Immature natural killer cell (primary cell): Measurements from ENCODE around the gene SLC5A9. TPM values are rescaled to one million over a fixed set of nuclear protein-coding genes. Genes with fewer than 3 reads are reported as not detected.

Experiments
- DNase-seq, 3 donors: peaks; one replicate each; pipeline ENCODE4 v3.0.0; 2022; ENCODE audit warnings: mixed read lengths in 1 of 3
- H3K27ac Mint-ChIP-seq, 6 donors: one replicate each; pipeline ENCODE4 v1.8.0; 2020; ENCODE audit warnings: mixed read lengths in 6 of 6, mild to moderate bottlenecking in 5 of 6, inconsistent platforms in 4 of 6, moderate library complexity in 3 of 6
- H3K27me3 Mint-ChIP-seq, 3 donors: one replicate each; pipeline ENCODE4 v1.8.0; 2020 to 2021; ENCODE audit warnings: low read depth in 3 of 3, mild to moderate bottlenecking in 3 of 3, mixed read lengths in 3 of 3, moderate library complexity in 3 of 3, inconsistent platforms in 1 of 3
- H3K36me3 Mint-ChIP-seq, 3 donors: one replicate each; pipeline ENCODE4 v1.8.0; 2020; ENCODE audit warnings: mixed read lengths in 3 of 3, inconsistent platforms in 2 of 3, mild to moderate bottlenecking in 2 of 3
- H3K4me1 Mint-ChIP-seq, 2 donors: one replicate each; pipeline ENCODE4 v1.8.0; 2020; ENCODE audit warnings: inconsistent platforms in 2 of 2, mild to moderate bottlenecking in 2 of 2, mixed read lengths in 2 of 2, moderate library complexity in 1 of 2
- H3K4me3 Mint-ChIP-seq, 5 donors: one replicate each; pipeline ENCODE4 v1.8.0; 2020; ENCODE audit warnings: mild to moderate bottlenecking in 5 of 5, mixed read lengths in 5 of 5, inconsistent platforms in 3 of 5, moderate library complexity in 3 of 5
- H3K9me3 Mint-ChIP-seq, 6 donors: one replicate each; pipeline ENCODE4 v1.8.0; 2020; ENCODE audit warnings: mild to moderate bottlenecking in 6 of 6, mixed read lengths in 6 of 6, inconsistent platforms in 4 of 6, moderate library complexity in 3 of 6
- polyA plus RNA-seq, 3 donors: library from polyadenylated mRNA; unstranded; fragments of 300-500 nt; fragmentation: Illumina TruSeq; gene quantifications; one replicate each; pipeline ENCODE4 v1.2.3, GENCODE V29; 2021

Gene SLC5A9
- polyA plus RNA-seq, 3 donors from 2014 or later: not detected

- Mint-ChIP-seq H3K9me3 (peaks cover 0 to 2% (median 0%) of the 10 kb centered on the region in 6 donors), H3K4me1 (no peaks in the 10 kb centered on the region), H3K27me3 (peaks cover 0 to 9% (median 2%) of the 10 kb centered on the region in 3 donors), H3K27ac (no peak overlapping the region), H3K4me3 (no peak overlapping the region), H3K36me3 (no peaks in the 10 kb centered on the region)
- peak; percentile 30 to 44 (median 39) for DNase-seq
Measured at GRCh38 chr1:48236716-48237470, 14.4 kb downstream of the SLC5A9 start.

GRCh38 chr1:48242141-48242736, 19.7 kb downstream of the SLC5A9 start:
- Mint-ChIP-seq H3K4me3 (no peak overlapping the region), H3K4me1 (peaks cover 9 to 18% of the 10 kb centered on the region in 2 donors), H3K27me3 (peaks cover 0 to 9% (median 2%) of the 10 kb centered on the region in 3 donors), H3K36me3 (no peaks in the 10 kb centered on the region), H3K27ac (no peak overlapping the region), H3K9me3 (peaks cover 0 to 2% (median 0%) of the 10 kb centered on the region in 6 donors)
- DNase-seq: no peak

GRCh38 chr1:48245106-48245505, 22.6 kb downstream of the SLC5A9 start:
- Mint-ChIP-seq H3K4me1 (peaks cover 16 to 45% of the 10 kb centered on the region in 2 donors), H3K36me3 (no peaks in the 10 kb centered on the region), H3K27me3 (peaks cover 0 to 3% (median 0%) of the 10 kb centered on the region in 3 donors), H3K4me3 (peak overlapping the region in 3 of 5 donors; percentile 1 to 25 (median 9)), H3K9me3 (peaks cover 0 to 1% (median 0%) of the 10 kb centered on the region in 6 donors), H3K27ac (peak overlapping the region in 2 of 6 donors; percentile 5 to 47)
- no peak for DNase-seq

- H3K9me3 Mint-ChIP-seq: no peaks in the 10 kb centered on the region
- DNase-seq: no peak
- H3K27me3 Mint-ChIP-seq: no peaks in the 10 kb centered on the region
- H3K36me3 Mint-ChIP-seq: no peaks in the 10 kb centered on the region
- H3K4me3 Mint-ChIP-seq: no peak overlapping the region
- peaks cover 30 to 62% of the 10 kb centered on the region in 2 donors for H3K4me1 Mint-ChIP-seq
- H3K27ac Mint-ChIP-seq: peak overlapping the region in 2 of 6 donors; percentile 5 to 42
Measured at GRCh38 chr1:48246727-48247126, 24.2 kb downstream of the SLC5A9 start.

- Mint-ChIP-seq H3K4me3 (no peak overlapping the region), H3K4me1 (peaks cover 46 to 78% of the 10 kb centered on the region in 2 donors), H3K36me3 (no peaks in the 10 kb centered on the region), H3K27me3 (no peaks in the 10 kb centered on the region), H3K9me3 (no peaks in the 10 kb centered on the region), H3K27ac (no peak overlapping the region)
- no peak for DNase-seq
Measured at GRCh38 chr1:48248356-48248755, 25.8 kb downstream of the SLC5A9 start.

DNA sequence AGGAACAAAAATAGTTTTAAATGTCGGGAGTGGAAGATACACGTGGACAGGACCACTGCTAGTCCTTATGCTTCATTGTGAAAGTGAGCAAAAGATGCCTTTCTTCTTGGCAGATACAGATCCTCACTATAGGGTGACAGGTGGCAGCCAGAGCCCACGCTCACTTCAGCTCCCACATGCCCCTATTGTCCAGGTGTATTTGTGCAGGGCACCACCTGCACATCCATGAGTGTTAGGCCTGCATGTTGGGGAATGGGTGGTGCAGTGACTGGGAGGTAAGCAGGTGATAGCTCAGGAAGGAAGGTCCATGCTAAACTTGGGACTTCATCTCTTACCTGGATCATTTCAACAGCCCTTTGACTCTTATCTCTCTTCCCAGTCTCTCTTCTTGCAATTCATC, 27.4 kb downstream of the SLC5A9 start:
- no peak for DNase-seq
- Mint-ChIP-seq H3K27me3 (peaks cover 0 to 1% (median 0%) of the 10 kb centered on the region in 3 donors), H3K4me1 (peaks cover 49 to 81% of the 10 kb centered on the region in 2 donors), H3K27ac (peak overlapping the region in 1 of 6 donors; percentile 28), H3K4me3 (no peak overlapping the region), H3K36me3 (no peaks in the 10 kb centered on the region), H3K9me3 (no peaks in the 10 kb centered on the region)

GRCh38 chr1:48250572-48250971, 28.1 kb downstream of the SLC5A9 start:
- H3K9me3 Mint-ChIP-seq: no peaks in the 10 kb centered on the region
- peaks cover 0 to 1% (median 0%) of the 10 kb centered on the region in 3 donors for H3K27me3 Mint-ChIP-seq
- no peaks in the 10 kb centered on the region for H3K36me3 Mint-ChIP-seq
- H3K4me1 Mint-ChIP-seq: peaks cover 44 to 75% of the 10 kb centered on the region in 2 donors
- DNase-seq: no peak
- peak overlapping the region in 2 of 6 donors; percentile 3 to 62 for H3K27ac Mint-ChIP-seq
- H3K4me3 Mint-ChIP-seq: no peak overlapping the region

GRCh38 chr1:48251323-48251722, 28.8 kb downstream of the SLC5A9 start:
- Mint-ChIP-seq H3K36me3 (no peaks in the 10 kb centered on the region), H3K4me3 (peak overlapping the region; percentile 45 to 63 (median 57)), H3K4me1 (peaks cover 44 to 71% of the 10 kb centered on the region in 2 donors), H3K9me3 (no peaks in the 10 kb centered on the region), H3K27ac (peak overlapping the region; percentile 27 to 86 (median 73)), H3K27me3 (peaks cover 0 to 2% (median 1%) of the 10 kb centered on the region in 3 donors)
- peak; percentile 36 to 57 (median 57) for DNase-seq

DNA sequence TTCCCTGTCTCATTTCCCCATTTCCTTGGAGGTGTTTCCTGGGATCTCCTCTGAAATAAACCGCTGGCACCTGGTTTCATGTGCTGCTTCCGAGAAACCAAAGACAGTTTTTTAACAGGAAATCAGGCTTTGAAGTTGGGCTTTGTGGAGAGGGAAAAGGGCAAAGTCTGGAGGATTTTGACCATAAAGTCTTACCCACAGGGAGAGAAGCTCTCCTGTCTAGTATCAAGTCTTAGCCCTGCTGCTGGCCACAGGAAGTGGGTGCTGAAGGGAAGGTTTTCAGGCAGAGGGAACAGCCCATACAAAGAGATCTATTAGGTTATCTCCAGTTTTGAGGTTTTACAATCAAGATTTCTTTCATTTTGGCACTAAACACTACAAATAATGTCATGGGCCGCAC, 29.3 kb downstream of the SLC5A9 start:
- peak in 2 of 3 donors; percentile 12 to 20 for DNase-seq
- Mint-ChIP-seq H3K4me3 (peak overlapping the region; percentile 29 to 63 (median 57)), H3K9me3 (no peaks in the 10 kb centered on the region), H3K27me3 (peaks cover 0 to 2% (median 1%) of the 10 kb centered on the region in 3 donors), H3K4me1 (peaks cover 44 to 68% of the 10 kb centered on the region in 2 donors), H3K36me3 (no peaks in the 10 kb centered on the region), H3K27ac (peak overlapping the region; percentile 62 to 86 (median 74))

DNA sequence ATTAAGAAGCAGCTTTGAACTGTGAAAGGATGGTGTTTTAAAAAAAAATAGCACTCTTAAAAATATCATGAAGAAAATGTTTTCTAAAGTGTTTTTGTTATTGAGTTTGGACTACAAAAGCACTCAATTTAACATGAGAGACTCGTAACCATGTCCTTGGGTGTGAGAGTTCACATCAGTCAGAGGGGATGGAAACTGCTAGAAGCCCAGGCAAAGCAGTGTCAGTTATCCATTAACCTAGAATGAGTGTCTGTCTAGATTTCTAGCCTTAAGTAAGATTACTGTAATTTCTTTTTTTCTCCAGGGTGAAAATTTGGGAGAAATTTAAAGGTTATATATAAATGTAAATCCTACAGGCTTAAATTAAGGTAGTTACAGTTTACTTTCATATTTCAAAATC, 31.7 kb downstream of the SLC5A9 start:
- Mint-ChIP-seq H3K9me3 (no peaks in the 10 kb centered on the region), H3K4me1 (peaks cover 36 to 45% of the 10 kb centered on the region in 2 donors), H3K27ac (no peak overlapping the region), H3K36me3 (no peaks in the 10 kb centered on the region), H3K4me3 (no peak overlapping the region), H3K27me3 (peaks cover 0 to 2% (median 1%) of the 10 kb centered on the region in 3 donors)
- DNase-seq: no peak

GRCh38 chr1:48258106-48258505, 35.6 kb downstream of the SLC5A9 start:
- Mint-ChIP-seq H3K27me3 (peaks cover 0 to 2% (median 1%) of the 10 kb centered on the region in 3 donors), H3K4me1 (peaks cover 5 to 7% of the 10 kb centered on the region in 2 donors), H3K9me3 (no peaks in the 10 kb centered on the region), H3K4me3 (no peak overlapping the region), H3K36me3 (no peaks in the 10 kb centered on the region), H3K27ac (no peak overlapping the region)
- DNase-seq: no peak

DNA sequence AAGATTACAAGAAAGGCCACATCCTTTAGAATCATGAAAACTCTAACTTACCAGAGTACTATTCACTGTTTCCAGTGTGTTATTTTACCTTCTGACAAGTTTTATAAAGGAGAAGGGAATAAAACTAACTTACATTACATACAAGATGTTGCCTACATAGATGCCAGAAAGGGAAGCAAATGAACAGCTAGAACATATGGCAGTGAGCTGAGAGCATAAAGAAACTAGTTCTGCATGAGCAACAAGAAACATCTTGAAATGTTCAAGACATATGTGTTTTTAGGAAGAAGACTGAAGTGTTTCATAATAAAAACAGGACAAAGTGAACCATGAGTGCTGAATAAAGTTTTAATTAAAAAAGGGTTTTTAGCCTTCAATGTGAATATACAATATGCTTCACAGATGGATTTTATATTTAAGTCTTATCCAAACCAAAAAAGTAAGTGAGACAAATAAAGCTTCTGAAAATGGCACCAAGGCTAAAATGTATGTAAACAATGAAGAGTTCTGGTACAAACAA, 39.4 kb downstream of the SLC5A9 start:
- H3K4me3 Mint-ChIP-seq: no peak overlapping the region
- H3K27me3 Mint-ChIP-seq: peaks cover 0 to 5% (median 3%) of the 10 kb centered on the region in 3 donors
- no peaks in the 10 kb centered on the region for H3K4me1 Mint-ChIP-seq
- no peak for DNase-seq
- H3K36me3 Mint-ChIP-seq: no peaks in the 10 kb centered on the region
- H3K9me3 Mint-ChIP-seq: peaks cover 0 to 5% (median 0%) of the 10 kb centered on the region in 6 donors
- H3K27ac Mint-ChIP-seq: no peak overlapping the region

- Mint-ChIP-seq H3K36me3 (no peaks in the 10 kb centered on the region), H3K4me3 (no peak overlapping the region), H3K4me1 (no peaks in the 10 kb centered on the region), H3K27ac (no peak overlapping the region), H3K27me3 (peaks cover 0 to 5% (median 3%) of the 10 kb centered on the region in 3 donors), H3K9me3 (peaks cover 0 to 5% (median 0%) of the 10 kb centered on the region in 6 donors)
- DNase-seq: no peak
Measured at GRCh38 chr1:48263041-48263440, 40.5 kb downstream of the SLC5A9 start.

- H3K4me1 Mint-ChIP-seq: no peaks in the 10 kb centered on the region
- peaks cover 0 to 5% (median 0%) of the 10 kb centered on the region in 6 donors for H3K9me3 Mint-ChIP-seq
- no peak overlapping the region for H3K4me3 Mint-ChIP-seq
- peaks cover 0 to 7% (median 3%) of the 10 kb centered on the region in 3 donors for H3K27me3 Mint-ChIP-seq
- H3K27ac Mint-ChIP-seq: no peak overlapping the region
- DNase-seq: no peak
- no peaks in the 10 kb centered on the region for H3K36me3 Mint-ChIP-seq
Measured at GRCh38 chr1:48266576-48266975, 44.1 kb downstream of the SLC5A9 start.
